ENCODE results near the gene ARHGEF4. TPM values are rescaled to one million over a fixed set of nuclear protein-coding genes. Genes with fewer than 3 reads are reported as not detected.

The ARHGEF4 gene
- total RNA-seq, 1 experiment from 2014 or later, result 26.6 TPM

DNA sequence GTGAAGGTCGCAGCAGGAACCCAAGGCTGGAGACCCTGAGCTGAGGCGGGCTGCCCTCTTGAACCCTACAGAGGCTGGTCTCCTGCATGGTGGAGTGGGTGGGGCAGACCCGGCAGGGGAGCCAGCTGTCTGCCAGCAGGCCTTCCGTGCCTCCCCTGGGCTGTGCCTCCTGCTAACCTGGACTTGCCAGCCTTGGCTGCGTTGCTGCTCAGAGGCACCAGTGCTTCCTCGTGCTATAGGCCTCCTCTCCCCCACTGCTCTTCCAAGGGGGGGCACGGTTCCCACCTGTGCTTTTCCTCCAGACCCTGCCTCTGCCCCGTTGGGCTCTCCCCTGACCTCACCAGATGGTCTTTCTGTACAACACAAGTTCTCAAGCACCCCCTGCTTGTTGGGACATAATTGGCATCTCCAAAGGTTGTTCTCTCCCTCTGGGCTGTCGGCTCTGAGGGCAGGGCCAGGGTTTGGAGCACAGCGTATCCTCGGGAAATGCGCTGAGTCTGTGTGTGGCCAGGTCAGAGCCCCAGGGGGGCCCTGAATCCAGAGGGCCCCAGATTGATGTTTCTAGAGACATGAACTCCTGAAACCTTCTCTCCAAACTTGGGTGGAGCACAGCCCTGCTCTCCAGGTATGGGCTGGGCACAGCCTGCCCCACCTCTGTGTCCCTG is 6.7 kb downstream of the ARHGEF4 start:
- ChIA-PET CTCF (no interaction called here), POLR2A (no interaction called here), RAD21 (ENCODE audit: low non-redundant PET in 1 of 2, low total read pairs in 2 of 2, uncharacterized antibody in 2 of 2, unreplicated experiment in 2 of 2) (no interaction called here)
- Histone ChIP-seq H3K27me3 (ENCODE audit: insufficient read depth, low read length) (no peaks in the 10 kb centered on the region), H3K9me2 (ENCODE audit: insufficient read depth) (no peaks in the 10 kb centered on the region), H2AFZ (ENCODE audit: low read depth, low read length, poor library complexity, severe bottlenecking) (no peak overlapping the region), H3K4me2 (ENCODE audit: low read length) (no peak overlapping the region), H3K9ac (ENCODE audit: low read length) (no peak overlapping the region), H3K4me1 (ENCODE audit: control insufficient read depth in 1 of 2, insufficient read depth in 2 of 2, low read length in 2 of 2) (no peaks in the 10 kb centered on the region; a peak in 1 of 4 replicates), H3K36me3 (ENCODE audit: control insufficient read depth in 1 of 2, insufficient read depth in 2 of 2, low read length in 2 of 2) (no peaks in the 10 kb centered on the region), H3K79me2 (ENCODE audit: insufficient read depth, low read length) (peaks cover 63% of the 10 kb centered on the region; the same call in 1 of the 2 replicates), H3K4me3 (replicated peaks in 1 of 2; ENCODE audit: low read depth in 1 of 2, low read length in 2 of 2) (no peak overlapping the region), H3K9me3 (ENCODE audit: control insufficient read depth in 1 of 2, insufficient read depth in 1 of 2, low read depth in 1 of 2, low read length in 2 of 2) (no peaks in the 10 kb centered on the region), H4K20me1 (ENCODE audit: insufficient read depth) (no peaks in the 10 kb centered on the region), H3K27ac (ENCODE audit: low read depth, low read length) (no peak overlapping the region)
- ATAC-seq, result no peak
- intact Hi-C loops (cut with micrococcal nuclease), result no loop called here
- TF ChIP-seq CBX3 (IDR thresholded peaks at IDR 0.05; ENCODE audit: low read depth) (no peak), POLR2AphosphoS5 (IDR thresholded peaks at IDR 0.05; ENCODE audit: low read depth, low read length) (no peak), ZFX (IDR thresholded peaks at IDR 0.05) (no peak)
- TF ChIP-seq, protein P1, sequence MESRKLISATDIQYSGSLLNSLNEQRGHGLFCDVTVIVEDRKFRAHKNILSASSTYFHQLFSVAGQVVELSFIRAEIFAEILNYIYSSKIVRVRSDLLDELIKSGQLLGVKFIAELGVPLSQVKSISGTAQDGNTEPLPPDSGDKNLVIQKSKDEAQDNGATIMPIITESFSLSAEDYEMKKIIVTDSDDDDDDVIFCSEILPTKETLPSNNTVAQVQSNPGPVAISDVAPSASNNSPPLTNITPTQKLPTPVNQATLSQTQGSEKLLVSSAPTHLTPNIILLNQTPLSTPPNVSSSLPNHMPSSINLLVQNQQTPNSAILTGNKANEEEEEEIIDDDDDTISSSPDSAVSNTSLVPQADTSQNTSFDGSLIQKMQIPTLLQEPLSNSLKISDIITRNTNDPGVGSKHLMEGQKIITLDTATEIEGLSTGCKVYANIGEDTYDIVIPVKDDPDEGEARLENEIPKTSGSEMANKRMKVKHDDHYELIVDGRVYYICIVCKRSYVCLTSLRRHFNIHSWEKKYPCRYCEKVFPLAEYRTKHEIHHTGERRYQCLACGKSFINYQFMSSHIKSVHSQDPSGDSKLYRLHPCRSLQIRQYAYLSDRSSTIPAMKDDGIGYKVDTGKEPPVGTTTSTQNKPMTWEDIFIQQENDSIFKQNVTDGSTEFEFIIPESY (IDR thresholded peaks at IDR 0.05; ENCODE audit: extremely low read depth, insufficient replicate concordance, low read length), result no peak
- no peak for DNase-seq (ENCODE audit: low read depth, low spot score)
- BruUV-seq (replicated peaks), result no TSS peak

DNA sequence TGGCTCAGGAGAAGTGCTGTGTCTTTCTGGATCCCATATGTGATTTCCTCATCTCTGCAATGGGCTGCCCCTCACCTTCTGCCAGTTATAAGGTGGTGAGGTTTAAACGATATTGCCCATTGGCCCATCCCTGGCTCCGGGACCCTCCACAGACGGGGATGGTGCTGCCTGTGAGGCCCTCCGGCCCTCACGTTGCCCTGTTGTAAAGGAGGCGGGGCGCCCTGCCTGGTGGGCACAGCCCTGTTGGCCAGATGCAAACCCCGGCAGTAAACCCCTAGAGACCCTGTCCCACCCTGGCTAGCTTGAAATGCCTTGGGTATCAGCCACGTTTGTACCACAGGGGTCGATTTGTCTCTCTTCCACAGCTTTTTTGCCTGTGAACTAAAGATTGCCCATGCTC is 7.4 kb downstream of the ARHGEF4 start:
- H2AFZ ChIP-seq (ENCODE audit: low read depth, low read length, poor library complexity, severe bottlenecking), result no peak overlapping the region
- H3K4me3 ChIP-seq (replicated peaks in 1 of 2; ENCODE audit: low read depth in 1 of 2, low read length in 2 of 2), result no peak overlapping the region
- no peak overlapping the region for H3K9ac ChIP-seq (ENCODE audit: low read length)
- ATAC-seq (no peak), DNase-seq (ENCODE audit: low read depth, low spot score) (no peak)
- no peaks in the 10 kb centered on the region for H3K9me2 ChIP-seq (ENCODE audit: insufficient read depth)
- BruUV-seq (replicated peaks), result no TSS peak
- no peaks in the 10 kb centered on the region for H3K36me3 ChIP-seq (ENCODE audit: control insufficient read depth in 1 of 2, insufficient read depth in 2 of 2, low read length in 2 of 2)
- H3K27ac ChIP-seq (ENCODE audit: low read depth, low read length), result no peak overlapping the region
- ChIA-PET RAD21 (ENCODE audit: low non-redundant PET in 1 of 2, low total read pairs in 2 of 2, uncharacterized antibody in 2 of 2, unreplicated experiment in 2 of 2) (no interaction called here), CTCF (no interaction called here), POLR2A (no interaction called here)
- no peaks in the 10 kb centered on the region; a peak in 1 of 4 replicates for H3K4me1 ChIP-seq (ENCODE audit: control insufficient read depth in 1 of 2, insufficient read depth in 2 of 2, low read length in 2 of 2)
- no peak overlapping the region for H3K4me2 ChIP-seq (ENCODE audit: low read length)
- TF ChIP-seq EZH2phosphoT487 (IDR thresholded peaks at IDR 0.05; ENCODE audit: borderline replicate concordance) (no peak), EZH2 (IDR thresholded peaks at IDR 0.05) (no peak), EGR1 (IDR thresholded peaks at IDR 0.05; ENCODE audit: low read depth) (no peak)
- H4K20me1 ChIP-seq (ENCODE audit: insufficient read depth), result no peaks in the 10 kb centered on the region
- intact Hi-C loops (cut with micrococcal nuclease), result no loop called here
- H3K79me2 ChIP-seq (ENCODE audit: insufficient read depth, low read length), result peaks cover 56% of the 10 kb centered on the region; the same call in 1 of the 2 replicates
- no peaks in the 10 kb centered on the region for H3K27me3 ChIP-seq (ENCODE audit: insufficient read depth, low read length)
- H3K9me3 ChIP-seq (ENCODE audit: control insufficient read depth in 1 of 2, insufficient read depth in 1 of 2, low read depth in 1 of 2, low read length in 2 of 2), result no peaks in the 10 kb centered on the region

Measured in HCT116 (cell line).